ENCODE data around the gene PCAT6.
"Not testable (repeated sequence)": the region's sequence is repeated elsewhere in the genome, so short reads cannot be mapped to it uniquely, and the experiment has no call there.

The PCAT6 gene

DNA sequence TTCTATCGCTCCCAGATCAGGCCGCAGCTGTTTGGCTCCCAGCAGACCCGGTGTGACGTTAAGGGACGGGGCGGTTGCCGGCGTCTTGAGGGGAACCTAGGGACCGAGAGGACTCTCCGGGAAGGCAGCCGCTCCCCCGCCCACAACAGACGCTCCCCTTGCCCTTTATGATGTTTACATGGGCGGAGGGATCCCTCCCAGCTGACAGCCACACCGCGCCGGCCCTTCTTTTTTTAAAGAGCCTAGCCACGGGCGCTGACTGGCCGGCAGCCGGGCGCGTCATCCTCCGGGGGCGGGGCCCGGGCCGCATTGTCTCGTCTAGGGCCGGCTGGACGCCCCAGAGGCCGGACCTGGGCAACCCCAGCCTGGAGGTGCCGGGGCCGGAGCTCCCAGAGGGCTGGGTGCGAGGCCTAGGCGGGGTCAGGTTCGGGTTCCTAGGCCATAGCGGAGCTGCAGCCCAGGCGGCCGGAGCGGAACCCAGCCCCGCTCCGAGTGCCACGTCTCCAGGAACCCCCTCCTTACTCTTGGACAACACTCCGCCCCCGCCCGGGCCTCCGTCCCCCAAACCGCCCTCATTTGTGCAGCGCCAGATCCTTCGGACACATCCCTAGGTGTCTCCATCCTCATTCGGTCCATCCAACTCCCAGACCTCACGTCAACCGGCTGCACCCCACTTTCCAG lies at the start of gene PCAT6:
Gene PCAT6, plus strand, starts transcription at position 340 of the 681 bp plus-strand sequence.
- DNase-seq (ENCODE audit: low spot score) = peak; percentile 99

DNA sequence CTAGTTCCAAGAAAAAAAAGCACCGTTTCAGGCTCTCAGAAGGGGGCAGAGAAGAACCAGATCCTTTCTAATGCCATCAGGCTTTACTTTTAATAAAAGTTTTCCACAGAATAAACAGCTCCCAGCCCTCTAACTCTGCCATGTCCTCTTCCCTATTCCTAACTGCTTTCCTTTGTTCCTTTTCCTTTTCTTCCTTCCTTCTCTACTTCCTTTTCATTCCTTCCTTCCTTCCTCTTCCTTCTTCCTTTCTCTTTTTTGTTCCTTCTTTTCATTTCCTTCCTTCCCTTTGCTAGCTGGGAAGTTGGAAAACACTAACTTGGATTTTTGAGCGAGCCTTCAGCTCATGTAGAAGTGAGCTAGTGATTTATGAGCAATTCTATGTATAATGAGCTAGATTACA lies 48.7 kb upstream of the PCAT6 start:
- no peak for DNase-seq (ENCODE audit: low spot score)

DNA sequence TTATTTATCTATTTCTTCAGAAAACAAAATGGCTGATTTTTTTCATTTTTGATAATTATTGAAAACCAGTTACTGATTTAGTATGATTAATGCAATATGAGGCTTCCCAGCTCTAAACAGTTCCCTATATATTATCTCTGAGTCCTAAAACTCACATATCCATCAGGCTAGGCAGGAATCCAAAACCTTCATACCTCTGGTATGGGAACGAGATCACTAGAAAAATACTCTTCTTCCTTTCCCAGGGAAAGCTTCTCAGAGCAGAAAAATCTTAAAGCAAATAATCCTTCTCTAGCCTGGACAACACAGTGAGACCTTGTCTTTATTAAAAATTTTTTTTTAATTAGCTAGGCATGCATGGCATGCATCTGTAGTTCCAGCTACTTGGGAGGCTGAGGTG lies 45.0 kb upstream of the PCAT6 start:
- DNase-seq (ENCODE audit: low spot score) = no peak

DNA sequence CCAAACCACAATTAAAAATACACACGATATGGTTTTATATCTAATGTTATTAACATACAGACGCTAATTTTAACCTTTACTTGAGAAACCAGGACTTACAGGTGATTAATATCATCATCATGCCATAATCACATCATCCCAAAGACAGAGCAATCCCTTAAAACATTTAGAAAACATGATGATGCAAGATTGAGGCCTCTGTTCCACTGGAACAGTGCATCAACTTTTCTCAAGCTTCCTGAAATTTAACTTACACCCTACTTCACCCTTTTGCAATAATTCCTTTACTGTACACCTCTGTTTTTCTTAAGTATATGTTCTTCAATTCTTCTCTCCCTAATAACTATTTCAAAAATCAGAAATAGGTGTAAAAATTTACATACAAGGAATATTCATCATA lies 40.6 kb upstream of the PCAT6 start:
- no peak for DNase-seq (ENCODE audit: low spot score)

DNA sequence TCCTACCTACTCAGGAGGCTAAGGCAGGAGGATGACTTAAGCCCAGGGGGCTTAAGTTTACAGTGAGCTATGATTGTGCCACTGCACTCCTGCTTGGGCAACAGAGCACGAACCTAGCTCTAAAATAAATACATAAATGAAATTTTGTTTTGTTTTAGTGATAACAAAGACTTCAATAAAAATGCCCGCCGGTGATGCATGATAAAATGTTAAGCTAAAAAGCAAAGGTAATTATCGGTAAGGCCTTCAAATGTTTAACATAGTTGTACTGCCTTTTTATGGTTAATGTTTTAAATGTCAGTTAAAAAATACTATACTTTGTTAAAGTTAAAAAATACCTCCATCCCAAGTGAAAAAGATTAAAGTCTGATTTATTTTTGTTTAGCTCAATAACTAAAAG lies 29.6 kb upstream of the PCAT6 start:
- DNase-seq (ENCODE audit: low spot score) = no peak

DNA sequence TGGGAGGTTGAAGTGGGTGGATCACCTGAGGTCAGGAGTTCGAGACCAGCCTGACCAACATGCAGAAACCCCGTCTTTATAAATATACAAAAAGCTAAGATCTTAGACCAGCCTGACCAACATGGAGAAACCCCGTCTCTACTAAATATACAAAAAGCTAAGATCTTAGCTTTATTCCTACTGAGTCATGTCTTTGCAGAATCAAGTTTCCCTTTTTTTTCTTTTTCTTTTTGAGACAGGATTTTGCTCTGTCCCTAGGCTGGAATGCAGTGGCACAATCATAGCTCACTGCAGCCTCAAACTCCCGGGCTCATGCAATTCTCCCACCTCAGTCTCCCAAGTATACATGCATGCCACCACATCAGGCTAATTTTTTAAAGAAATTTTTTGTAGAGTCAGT lies 23.9 kb upstream of the PCAT6 start:
- DNase-seq (ENCODE audit: low spot score) = no peak

DNA sequence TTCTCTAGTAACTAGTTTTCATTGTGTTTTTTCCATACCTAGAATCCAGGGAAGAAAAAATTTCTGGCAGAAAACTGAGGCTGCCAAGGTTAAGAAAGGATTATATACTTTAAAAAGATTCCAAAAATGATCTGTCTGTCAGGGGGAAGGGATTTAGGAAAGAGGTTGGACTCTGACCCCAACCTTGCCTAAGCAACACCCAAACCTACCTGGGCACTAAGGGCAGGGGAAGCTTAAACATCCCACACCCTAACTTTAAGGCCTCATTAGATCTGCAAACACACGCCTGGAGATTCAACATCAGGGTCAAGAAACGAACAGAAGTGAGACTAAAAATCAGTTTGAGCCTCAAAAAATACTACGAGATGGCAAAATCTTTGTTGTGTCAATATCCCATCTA lies 22.0 kb upstream of the PCAT6 start:
- no peak for DNase-seq (ENCODE audit: low spot score)

DNA sequence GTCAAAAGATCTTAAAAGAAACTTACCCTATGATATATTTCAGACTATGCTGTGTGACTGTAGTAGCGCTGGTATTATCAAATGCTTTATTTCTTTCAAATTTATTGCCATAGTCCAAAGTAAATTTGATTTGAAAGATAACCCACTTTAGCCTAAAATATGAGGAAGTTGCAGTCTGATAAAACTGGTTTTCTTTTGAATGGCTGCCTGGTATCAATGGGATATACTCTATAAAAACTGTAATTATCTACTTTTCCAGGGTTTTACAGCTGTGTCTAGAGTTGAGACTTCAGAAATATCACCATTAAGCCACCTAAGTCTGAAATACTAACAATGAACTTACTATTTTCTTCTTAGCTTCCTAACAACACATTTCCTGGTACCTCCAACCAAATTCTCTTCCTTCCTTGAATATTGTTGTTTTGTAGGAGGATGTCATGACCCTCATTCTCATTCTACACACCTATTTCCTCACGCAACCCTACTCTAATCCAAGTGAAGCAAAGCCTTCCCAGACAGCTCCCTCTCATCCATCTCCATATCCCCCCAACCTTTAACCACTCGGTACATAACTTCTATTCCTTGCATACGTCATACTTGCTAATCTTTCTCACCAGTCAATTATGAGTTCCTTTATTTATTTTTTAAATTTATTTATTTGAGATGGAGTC lies 19.5 kb upstream of the PCAT6 start:
- DNase-seq (ENCODE audit: low spot score) = no peak

DNA sequence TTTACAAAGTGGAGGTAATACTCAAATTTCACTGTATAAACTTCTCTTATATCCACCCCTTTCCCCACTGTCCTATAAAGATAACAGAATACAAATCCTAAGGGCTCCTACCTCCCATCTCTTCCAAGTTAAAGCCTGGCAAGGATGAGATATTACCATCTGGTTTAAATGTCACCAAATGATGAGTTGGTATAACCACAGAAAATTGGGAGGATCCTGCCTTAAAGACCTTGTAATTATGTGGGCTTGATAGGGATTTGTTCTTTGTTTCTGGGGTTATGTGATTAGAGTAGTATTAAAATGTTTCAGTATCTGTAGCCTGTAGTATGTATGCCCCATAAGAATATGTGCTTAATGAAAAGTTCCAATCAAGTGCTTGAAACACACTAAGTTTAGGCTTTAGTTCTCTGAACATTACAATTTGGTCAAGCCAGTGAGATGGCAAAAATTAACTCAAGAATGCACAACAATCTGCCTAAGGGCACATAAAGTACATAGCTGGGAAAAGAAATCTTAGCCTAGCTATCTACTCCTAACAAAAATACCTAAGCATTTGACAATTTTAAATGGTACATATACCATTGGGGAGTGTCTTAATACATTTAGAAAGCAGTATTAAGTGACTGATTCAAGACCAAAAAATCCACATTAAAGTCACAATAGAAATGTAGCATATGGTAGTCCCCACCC lies 16.6 kb upstream of the PCAT6 start:
- no peak for DNase-seq (ENCODE audit: low spot score)

DNA sequence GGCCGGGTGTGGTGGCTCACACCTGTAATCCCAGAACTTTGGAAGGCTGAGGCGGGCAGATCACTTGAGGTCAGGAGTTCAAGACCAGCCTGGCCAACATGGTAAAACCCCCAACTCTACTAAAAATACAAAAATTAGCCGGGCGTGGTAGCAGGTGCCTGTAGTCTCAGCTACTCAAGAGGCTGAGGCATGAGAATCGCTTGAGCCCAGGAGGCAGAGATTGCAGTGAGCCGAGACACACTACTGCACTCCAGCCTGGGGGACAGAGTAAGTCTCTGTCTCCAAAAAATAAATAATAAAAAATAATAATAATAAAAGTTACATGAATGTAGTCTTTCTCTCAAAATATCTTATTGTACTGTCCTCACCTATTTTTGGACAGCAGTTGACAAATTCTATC lies 15.8 kb upstream of the PCAT6 start:
- not testable (repeated sequence) for DNase-seq (ENCODE audit: low spot score)

DNA sequence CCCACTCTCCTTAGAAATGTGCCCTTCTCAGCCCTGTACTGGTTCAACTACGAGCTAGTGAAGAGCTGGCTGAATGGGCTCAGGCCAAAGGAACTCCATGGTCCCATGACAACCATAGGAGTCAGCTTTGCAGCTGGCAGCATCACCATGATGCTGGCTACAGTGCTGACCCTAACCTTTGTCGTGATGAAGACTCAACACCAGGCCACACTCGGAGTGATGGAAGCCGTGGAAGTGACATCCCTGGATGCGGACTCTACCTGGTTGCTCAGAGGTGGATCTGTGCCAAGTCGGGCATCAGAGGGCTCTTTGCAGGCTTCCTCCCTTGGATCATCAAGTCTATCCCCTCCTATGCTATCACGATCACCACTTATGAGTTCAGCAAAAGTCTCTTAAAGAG lies 14.1 kb upstream of the PCAT6 start:
- DNase-seq (ENCODE audit: low spot score) = no peak

DNA sequence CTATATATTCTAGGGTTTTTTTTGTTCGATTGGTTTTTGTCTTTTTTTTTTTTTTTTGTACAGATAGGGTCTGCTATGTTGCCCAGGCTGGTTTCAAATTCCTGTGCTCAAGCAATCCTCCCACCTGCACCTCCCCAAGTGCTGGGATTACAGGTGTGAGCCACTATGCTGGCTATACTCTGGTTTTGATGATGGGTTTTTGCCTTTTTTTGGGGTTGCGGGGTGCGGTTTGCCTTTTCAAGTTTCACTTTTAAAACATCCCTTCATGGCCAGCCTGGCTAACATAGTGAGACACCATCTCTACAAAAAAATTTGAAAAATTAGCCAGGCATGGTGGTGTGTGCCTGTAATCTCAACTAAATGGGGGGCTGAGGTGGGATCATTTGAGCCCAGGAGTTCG lies 12.5 kb upstream of the PCAT6 start:
- DNase-seq (ENCODE audit: low spot score) = no peak

DNA sequence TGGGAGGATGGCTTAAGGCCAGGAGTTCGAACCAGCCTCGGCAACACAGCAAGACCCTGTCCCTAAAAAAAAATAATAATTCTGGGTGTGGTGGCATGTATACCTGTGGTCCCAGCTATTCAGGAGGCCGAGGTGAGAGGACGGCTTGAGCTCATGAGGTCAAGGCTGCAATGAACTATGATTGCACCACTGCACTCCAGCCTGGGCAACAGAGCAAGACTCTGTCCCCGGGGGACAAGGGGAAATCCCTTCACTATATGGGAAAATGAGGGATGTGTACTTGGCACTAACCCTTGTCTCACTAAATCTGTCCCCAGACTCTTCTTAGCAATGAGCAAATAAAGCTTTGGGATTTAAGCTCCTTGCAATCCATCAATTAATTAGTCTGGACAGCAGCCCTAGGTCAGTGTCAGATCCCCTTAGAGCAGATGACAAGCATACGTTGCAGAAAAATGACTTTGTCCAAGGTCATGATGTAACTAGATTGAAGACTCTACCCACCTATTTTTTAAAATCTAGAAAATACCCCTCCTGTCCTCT lies 11.9 kb upstream of the PCAT6 start:
- DNase-seq (ENCODE audit: low spot score) = peak; percentile 46

DNA sequence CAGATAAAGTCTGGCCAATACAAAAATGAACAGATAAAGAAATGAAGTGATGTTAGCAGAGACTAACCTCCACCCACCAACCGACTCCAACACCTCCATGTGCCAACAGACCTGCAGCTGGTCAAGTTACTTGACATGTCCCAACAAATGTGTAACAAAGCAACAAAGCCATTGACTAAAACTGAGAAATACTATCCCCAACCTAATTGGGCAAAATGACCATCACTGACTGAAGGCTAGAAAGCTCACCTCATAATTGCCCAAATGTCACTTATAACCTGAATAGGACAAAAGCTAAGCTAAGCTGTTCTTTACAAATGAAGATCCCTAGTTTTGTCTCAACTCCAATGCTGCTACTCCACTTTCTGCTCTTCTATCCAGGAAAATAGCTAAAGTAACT lies 10.0 kb upstream of the PCAT6 start:
- no peak for DNase-seq (ENCODE audit: low spot score)

DNA sequence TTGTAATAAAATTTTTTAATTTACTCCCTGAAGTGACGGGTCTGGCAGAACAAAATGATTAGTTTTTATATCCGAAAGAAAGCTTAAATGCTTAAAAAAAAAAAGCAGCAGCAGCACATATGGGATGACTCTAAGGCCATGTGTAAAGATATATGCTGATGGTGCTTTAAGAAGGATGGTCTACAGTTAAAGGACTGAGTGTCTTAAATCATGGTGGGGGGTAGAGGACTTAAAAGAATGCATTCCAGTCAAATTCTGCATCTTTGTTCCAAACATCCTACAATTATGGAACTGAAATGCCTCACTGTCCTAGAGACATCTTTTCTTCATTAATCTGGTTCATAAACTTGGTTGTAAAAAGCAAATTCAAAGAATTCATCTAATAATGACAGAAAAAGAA lies 9.6 kb upstream of the PCAT6 start:
- DNase-seq (ENCODE audit: low spot score) = no peak

DNA sequence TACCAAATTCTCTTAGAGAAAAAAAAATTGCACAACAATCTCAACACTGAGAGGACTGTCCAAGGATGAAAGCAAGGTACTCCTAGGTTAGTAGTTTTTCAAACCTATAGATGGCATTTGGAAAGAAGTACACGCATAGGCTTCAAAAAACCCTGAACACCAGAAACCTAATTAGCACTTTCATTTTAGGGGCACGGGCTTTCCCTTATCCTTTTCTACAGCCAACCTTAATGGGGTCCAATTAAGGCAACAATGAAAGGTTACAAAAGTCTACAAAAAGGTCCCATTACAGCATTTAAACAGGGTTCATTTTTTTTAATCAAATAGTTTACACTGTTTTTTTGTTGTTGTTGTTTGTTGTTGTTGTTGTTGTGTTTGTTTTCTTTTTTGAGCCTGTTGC lies 8.7 kb upstream of the PCAT6 start:
- DNase-seq (ENCODE audit: low spot score) = no peak

DNA sequence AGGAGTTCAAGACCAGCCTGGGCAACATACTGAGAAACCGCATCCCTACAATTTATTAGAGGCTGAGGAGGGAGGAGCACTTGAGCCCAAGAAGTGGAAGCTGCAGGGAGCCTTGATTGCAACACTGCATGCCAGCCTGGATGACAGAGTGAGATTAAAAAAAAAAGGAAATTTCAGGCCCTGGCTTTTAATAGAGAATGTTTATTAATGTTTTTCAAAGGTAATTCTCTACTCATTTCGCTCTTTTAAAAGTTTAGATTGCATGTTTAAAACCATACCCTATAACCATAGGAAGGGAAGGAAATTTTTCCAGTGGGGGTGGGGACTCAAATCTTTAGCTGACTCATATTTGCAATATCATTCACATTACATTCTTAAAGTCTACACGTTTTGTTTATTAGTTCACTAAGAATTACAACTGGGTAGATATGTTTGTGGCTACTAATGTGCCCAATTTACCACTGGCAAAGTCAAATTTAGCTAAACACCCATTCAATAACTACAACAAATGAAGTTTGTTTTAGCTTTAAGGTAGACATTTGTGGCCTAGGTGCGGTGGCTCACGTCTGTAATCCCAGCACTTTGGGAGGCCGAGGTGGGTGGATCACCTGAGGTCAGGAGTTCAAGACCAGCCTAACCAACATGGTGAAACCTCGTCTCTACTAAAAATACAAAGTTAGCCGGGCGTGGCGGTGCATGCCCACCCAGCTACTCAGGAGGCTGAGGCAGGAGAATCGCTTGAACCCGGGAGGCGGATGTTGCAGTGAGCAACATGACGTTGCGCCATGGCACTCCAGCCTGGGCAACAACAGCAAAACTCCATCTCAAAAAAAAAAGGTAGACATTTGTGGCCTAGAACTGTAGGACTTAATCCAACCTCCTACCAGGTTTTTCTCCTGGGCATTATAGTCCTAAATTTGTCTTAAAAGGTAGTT lies 7.5 kb upstream of the PCAT6 start:
- no peak for DNase-seq (ENCODE audit: low spot score)

DNA sequence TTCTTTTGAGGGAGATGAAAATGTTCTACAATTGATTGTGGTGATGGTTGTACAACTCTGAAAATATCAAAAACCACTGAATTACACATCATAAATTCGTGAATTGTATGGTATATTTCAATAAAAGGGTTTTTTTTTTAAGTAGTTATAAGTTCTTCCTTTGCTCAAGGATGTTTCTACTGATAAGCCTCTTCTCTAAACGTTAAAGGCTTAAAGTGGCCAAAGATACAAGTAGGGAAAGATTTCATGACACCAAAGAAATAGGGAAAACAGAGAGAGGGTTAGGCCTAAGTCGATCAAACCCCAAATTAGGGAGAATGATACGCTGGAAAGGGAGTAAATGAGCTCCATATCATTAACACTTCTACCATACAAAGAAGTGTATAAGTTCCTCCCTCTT lies 6.6 kb upstream of the PCAT6 start:
- DNase-seq (ENCODE audit: low spot score) = no peak

DNA sequence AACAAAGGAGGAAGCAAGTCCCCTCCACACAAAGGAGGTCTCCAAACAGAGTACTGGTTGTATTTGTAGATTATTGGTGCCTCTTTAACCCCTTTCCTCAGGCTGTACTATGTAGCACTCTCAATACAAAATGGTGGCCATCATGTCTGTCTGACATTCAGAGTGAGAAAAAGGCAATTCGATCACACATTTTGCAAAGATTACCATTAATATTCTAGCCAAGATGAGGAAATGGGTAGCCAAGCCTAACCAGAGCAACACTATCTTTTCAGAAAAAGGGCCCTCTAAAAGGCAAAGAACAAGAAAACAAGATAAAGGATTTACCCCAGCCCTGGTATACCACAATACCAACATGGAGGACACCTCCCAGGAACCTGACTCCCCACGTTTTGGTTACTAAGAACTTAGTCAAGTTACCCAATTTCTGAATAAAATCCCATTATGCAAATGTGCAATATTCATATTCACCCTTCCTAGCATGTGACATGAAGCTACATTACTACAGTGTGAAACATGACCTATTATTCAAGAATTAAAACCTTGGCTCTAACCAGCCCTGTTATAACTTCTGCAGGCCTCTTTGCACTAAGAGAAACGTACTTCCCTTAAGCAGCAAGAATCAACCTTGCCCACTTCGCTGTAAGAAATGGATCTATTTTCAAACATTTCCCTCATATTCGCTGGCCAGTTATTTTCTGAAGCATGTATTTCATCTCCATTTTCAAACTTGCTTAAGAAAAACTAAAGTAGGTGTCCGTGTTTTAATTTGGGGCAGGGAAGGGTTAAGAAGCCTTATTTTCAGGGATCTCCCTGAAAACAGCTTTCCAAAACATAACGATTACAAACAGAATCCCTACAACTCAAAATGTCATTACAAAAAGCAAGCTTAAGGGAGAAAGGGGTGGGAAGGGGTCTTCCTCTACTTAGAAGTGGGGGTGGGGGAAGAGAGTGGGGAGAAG lies 4.6 kb upstream of the PCAT6 start:
- no peak for DNase-seq (ENCODE audit: low spot score)

DNA sequence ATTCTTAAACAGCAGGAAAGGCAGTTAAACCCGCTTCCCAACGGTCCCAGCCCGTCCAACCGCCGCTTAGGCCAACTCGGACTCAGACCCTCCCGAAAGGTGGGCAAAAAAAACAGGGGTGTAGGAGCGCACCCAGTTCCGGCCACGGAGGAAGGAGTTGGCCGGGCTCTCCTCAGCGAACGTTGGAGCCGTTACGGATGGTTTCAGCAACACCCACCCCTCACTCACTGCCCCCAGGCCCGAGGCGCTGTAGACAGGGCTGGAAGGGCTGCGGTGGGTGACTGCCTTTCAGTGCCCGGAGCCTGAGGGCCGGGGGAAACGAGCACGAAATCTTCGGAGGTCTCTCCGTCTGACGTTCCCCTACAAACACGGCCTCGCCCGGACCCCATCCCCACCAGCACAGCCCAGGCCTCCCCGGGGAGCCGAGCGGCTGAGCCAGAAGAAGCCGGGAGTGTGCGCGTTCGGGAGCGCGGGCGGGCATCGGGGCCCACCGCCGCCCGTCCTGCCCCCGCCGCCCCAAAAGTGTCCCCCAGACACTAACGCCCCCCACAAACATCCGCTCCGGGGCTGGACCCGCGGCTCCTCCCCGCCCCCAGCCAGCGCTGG lies 3.8 kb upstream of the PCAT6 start:
- peak; percentile 64 for DNase-seq (ENCODE audit: low spot score)

Data from D341Med (cell line).